Fibroblast of lung (primary cell): ENCODE measurements around the gene ZNF17. TPM values are rescaled to one million over a fixed set of nuclear protein-coding genes. Genes with fewer than 3 reads are reported as not detected.

Source experiments
- DNase-seq, 2 donors: peaks; one replicate each; pipeline versions ENCODE4 v3.0.0 to v3.0.0-alpha.2; 2010; ENCODE audit warnings: low read depth in 2 of 2
- H2AFZ ChIP-seq: 2 replicates; pipeline ENCODE4 v1.5.1; 2012; ENCODE audit warnings: low read length, control low read depth, inconsistent platforms
- H3K27ac ChIP-seq: 2 replicates; pipeline ENCODE4 v1.5.1; 2011; ENCODE audit warnings: low read length, control low read depth; ENCODE audit not compliant: insufficient read depth
- H3K27me3 ChIP-seq: 2 replicates; pipeline ENCODE4 v1.5.1; 2011; ENCODE audit warnings: mild to moderate bottlenecking, low read length; ENCODE audit not compliant: control insufficient read depth, insufficient read depth
- H3K36me3 ChIP-seq: 2 replicates; pipeline ENCODE4 v1.5.1; 2011; ENCODE audit warnings: low read length; ENCODE audit not compliant: control insufficient read depth, insufficient read depth
- H3K4me1 ChIP-seq: 2 replicates; pipeline ENCODE4 v1.5.1; 2011; ENCODE audit warnings: low read length; ENCODE audit not compliant: control insufficient read depth, insufficient read depth; ENCODE audit errors: extremely low read depth
- H3K4me2 ChIP-seq: 2 replicates; pipeline ENCODE4 v1.5.1; 2011; ENCODE audit warnings: low read length, control low read depth; ENCODE audit not compliant: insufficient read depth; ENCODE audit errors: extremely low read depth
- H3K4me3 ChIP-seq, 4 experiments: fragments of 200-600 bp in 1 of 4; sonication (generic) in 1 of 4; replicated peaks in 1 of 4; 2 replicates each; pipeline ENCODE4 v1.5.1; 2011 to 2016; ENCODE audit warnings: low read length in 4 of 4, low read depth in 3 of 4, mild to moderate bottlenecking in 3 of 4, control low read depth in 2 of 4, inconsistent platforms in 1 of 4, mixed read lengths in 1 of 4; ENCODE audit not compliant: insufficient read depth in 1 of 4; ENCODE audit errors: control extremely low read depth in 1 of 4
- H3K79me2 ChIP-seq: 2 replicates; pipeline ENCODE4 v1.5.1; 2012; ENCODE audit warnings: mild to moderate bottlenecking, low read length, inconsistent platforms; ENCODE audit not compliant: control insufficient read depth, insufficient read depth
- H3K9ac ChIP-seq: 2 replicates; pipeline ENCODE4 v1.5.1; 2011; ENCODE audit warnings: mild to moderate bottlenecking, low read length, control low read depth; ENCODE audit not compliant: insufficient read depth
- H3K9me3 ChIP-seq: 2 replicates; pipeline ENCODE4 v1.5.1; 2012; ENCODE audit warnings: low read depth, low read length; ENCODE audit not compliant: control insufficient read depth, insufficient read depth
- H4K20me1 ChIP-seq: 2 replicates; pipeline ENCODE4 v1.5.1; 2011; ENCODE audit warnings: low read length; ENCODE audit not compliant: control insufficient read depth, insufficient read depth; ENCODE audit errors: extremely low read depth
- EZH2 ChIP-seq: IDR thresholded peaks from 2 replicates; pipeline ENCODE4 v1.5.1; 2012; ENCODE audit warnings: low read length, control low read depth, mild to moderate bottlenecking; ENCODE audit errors: missing control alignments
- polyA plus RNA-seq, 2 donors: library from polyadenylated mRNA; depleted of rRNA in 1 of 2; stranded (reverse) in 1 of 2; unstranded in 1 of 2; fragments of >200 nt; gene quantifications; 2 replicates each; pipeline ENCODE4 v1.2.1, GENCODE V29; 2011 to 2012; ENCODE audit warnings: missing spikeins in 1 of 2
- total RNA-seq: library from RNA; depleted of rRNA; stranded (reverse); fragments of >200 nt; gene quantifications from 2 replicates; pipeline ENCODE4 v1.2.1, GENCODE V29; 2014
- TF ChIP-seq, protein P1 (sequence below), 2 donors: IDR thresholded peaks in 1 of 2; conservative IDR thresholded peaks in 1 of 2; 1 replicate in 1 of 2; 2 replicates in 1 of 2; pipeline ENCODE4 v1.5.1; 2011 to 2012; ENCODE audit warnings: low read length in 2 of 2, control low read depth in 1 of 2, inconsistent platforms in 1 of 2, low read depth in 1 of 2, mild to moderate bottlenecking in 1 of 2

Gene ZNF17
- total and polyA plus RNA-seq, 2 donors (not counting 1 experiment from before 2014, with no cell fraction given), result 6.8 to 15.2 TPM

DNA sequence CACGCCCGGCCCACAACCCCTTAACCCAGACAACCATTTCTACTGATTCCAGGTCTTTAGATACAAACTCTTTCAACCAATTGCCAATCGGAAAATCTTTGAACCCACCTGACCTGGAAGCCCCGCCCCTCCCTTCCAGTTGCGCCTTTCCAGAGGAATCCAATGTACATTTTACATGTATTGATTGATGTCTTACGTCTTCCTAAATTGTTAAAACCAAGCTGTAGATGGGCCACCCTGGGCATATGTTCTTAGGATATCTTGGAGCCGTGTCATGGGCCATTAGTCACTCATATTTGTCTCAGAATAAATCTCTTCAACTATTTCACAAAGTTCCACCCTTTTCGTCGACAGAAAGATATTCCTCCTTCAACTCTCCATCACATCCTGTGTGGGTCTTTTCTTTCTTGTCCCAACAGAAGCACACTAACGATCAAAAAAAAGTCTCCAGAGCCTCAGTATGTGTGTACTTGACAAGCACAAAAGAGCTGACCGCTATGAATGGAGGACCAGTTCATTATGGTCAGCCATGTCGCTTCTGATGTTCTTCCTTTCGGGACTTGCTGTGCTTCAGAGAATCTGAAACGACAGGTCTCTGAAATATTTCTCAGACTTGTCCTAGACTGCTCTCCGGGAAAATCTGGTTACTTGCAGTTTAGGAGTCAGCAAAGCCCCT is 23.6 kb downstream of the ZNF17 start:
- H3K4me1 ChIP-seq, result peaks cover 5% of the 10 kb centered on the region
- peak overlapping the region; percentile 69 for H3K4me2 ChIP-seq
- TF ChIP-seq EZH2, result no peak
- TF ChIP-seq, protein P1, sequence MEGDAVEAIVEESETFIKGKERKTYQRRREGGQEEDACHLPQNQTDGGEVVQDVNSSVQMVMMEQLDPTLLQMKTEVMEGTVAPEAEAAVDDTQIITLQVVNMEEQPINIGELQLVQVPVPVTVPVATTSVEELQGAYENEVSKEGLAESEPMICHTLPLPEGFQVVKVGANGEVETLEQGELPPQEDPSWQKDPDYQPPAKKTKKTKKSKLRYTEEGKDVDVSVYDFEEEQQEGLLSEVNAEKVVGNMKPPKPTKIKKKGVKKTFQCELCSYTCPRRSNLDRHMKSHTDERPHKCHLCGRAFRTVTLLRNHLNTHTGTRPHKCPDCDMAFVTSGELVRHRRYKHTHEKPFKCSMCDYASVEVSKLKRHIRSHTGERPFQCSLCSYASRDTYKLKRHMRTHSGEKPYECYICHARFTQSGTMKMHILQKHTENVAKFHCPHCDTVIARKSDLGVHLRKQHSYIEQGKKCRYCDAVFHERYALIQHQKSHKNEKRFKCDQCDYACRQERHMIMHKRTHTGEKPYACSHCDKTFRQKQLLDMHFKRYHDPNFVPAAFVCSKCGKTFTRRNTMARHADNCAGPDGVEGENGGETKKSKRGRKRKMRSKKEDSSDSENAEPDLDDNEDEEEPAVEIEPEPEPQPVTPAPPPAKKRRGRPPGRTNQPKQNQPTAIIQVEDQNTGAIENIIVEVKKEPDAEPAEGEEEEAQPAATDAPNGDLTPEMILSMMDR (conservative IDR thresholded peaks at IDR 0.05 in 1 of 2, IDR thresholded peaks at IDR 0.05 in 1 of 2; ENCODE audit: low read depth in 1 of 2, low read length in 2 of 2), result no peak
- H3K27ac ChIP-seq, result peak overlapping the region; percentile 60
- H3K4me3 ChIP-seq, result peak overlapping the region; percentile 68 to 88 (median 78)
- H3K9ac ChIP-seq, result peak overlapping the region; percentile 21
- no peaks in the 10 kb centered on the region for H3K9me3 ChIP-seq
- H3K36me3 ChIP-seq, result no peaks in the 10 kb centered on the region
- no peaks in the 10 kb centered on the region for H4K20me1 ChIP-seq
- peak overlapping the region; percentile 93 for H2AFZ ChIP-seq
- DNase-seq, result no peak
- H3K27me3 ChIP-seq, result no peaks in the 10 kb centered on the region
- peaks cover 26% of the 10 kb centered on the region for H3K79me2 ChIP-seq

DNA sequence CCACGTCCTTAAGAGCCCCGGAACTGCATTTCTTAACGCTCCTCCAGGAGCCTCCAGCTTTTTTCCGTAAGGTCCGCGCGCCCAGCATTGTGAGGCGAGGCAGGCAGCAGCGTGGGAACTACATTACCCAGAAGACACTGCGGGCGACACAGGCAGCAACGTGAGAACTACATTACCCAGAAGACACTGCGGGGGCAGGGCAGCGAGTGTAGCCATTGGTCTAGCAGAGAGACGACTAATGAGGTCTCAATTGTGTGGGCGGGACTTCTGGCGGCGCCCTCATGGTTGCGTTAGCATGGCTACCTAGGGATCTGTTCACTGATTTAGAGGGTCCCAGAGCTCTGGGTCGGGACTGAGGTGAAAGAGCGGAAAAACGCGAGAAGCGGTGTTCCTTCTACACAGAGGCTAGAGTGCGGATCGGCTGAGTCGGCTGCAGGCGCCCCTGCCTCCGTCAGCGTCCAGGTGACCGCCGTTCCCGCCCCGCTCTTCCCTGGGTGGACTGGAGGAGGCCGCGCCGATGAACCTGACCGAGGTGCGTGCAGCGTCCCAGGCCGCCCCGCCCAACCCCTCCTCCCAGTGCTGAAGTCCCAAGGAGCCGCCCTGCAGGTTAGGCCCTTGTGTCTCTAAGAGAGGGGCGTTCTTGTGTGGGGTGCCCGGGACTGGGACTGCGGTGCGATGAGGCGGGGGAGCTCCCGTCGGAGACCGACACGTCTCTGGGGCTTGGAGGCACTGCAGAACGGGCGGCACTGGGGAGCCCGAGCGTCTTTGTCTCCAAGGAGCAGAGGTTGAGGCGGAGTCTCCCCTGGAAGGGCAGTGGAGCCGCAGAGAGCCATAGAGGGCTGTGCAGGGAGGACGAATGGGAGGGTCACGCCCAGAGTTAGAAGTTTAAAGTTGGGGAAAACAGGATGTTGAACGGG is 24.4 kb downstream of the ZNF17 start, which contains the start of gene ZNF749:
ZNF749 (plus strand) TSS at position 264 of the 917 bp plus-strand sequence; CDS start at position 518, 254 bp downstream.
- TF ChIP-seq EZH2, result no peak
- TF ChIP-seq, protein P1 (conservative IDR thresholded peaks at IDR 0.05 in 1 of 2, IDR thresholded peaks at IDR 0.05 in 1 of 2; ENCODE audit: low read depth in 1 of 2, low read length in 2 of 2), result no peak
- peak within 1 kb of the TSS; percentile 60 for H3K27ac ChIP-seq
- H3K9me3 ChIP-seq, result no peaks in the 10 kb centered on the region
- H3K4me2 ChIP-seq, result peak within 1 kb of the TSS; percentile 73
- peaks cover 5% of the 10 kb centered on the region for H3K4me1 ChIP-seq
- no peaks in the 10 kb centered on the region for H4K20me1 ChIP-seq
- H3K27me3 ChIP-seq, result no peaks in the 10 kb centered on the region
- H3K36me3 ChIP-seq, result no peaks in the 10 kb centered on the region
- H3K9ac ChIP-seq, result peak within 1 kb of the TSS; percentile 68
- peak within 1 kb of the TSS; percentile 98 for H2AFZ ChIP-seq
- H3K4me3 ChIP-seq, result peak within 1 kb of the TSS; percentile 68 to 88 (median 78)
- peak; percentile 96 to 98 for DNase-seq
- H3K79me2 ChIP-seq, result peaks cover 31% of the 10 kb centered on the region

DNA sequence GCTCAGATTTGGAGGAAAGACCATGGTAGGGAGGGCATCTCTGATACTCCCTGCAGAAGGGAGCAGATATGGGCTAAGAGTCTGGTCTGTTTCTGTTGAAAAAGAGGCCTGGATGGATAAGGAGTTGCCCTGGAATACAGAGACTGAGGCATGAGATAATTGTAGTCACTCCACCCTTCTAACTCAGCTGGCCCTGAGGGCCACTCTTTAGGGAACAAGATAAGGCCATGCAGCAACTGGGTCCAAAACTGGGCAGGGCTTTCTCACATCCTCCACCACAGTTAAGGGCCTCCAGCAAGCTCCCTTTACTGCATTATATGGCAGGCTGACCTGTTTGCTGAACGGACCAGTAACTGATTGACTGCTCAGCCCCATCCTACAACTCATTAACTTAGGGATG is 25.5 kb downstream of the ZNF17 start:
- H3K27ac ChIP-seq, result no peak overlapping the region
- DNase-seq, result no peak
- no peak overlapping the region for H3K9ac ChIP-seq
- H2AFZ ChIP-seq, result no peak overlapping the region
- peaks cover 5% of the 10 kb centered on the region for H3K4me1 ChIP-seq
- no peaks in the 10 kb centered on the region for H4K20me1 ChIP-seq
- H3K9me3 ChIP-seq, result no peaks in the 10 kb centered on the region
- no peaks in the 10 kb centered on the region for H3K36me3 ChIP-seq
- peak overlapping the region; percentile 68 to 88 (median 78) for H3K4me3 ChIP-seq
- TF ChIP-seq, protein P1 (conservative IDR thresholded peaks at IDR 0.05 in 1 of 2, IDR thresholded peaks at IDR 0.05 in 1 of 2; ENCODE audit: low read depth in 1 of 2, low read length in 2 of 2), result no peak
- no peak for TF ChIP-seq EZH2
- H3K4me2 ChIP-seq, result peak overlapping the region; percentile 73
- no peaks in the 10 kb centered on the region for H3K27me3 ChIP-seq
- H3K79me2 ChIP-seq, result peaks cover 31% of the 10 kb centered on the region
